GM12873 (cell line): ENCODE measurements around the gene PCK2.

Experiments
- CTCF ChIP-seq: IDR thresholded peaks from 2 replicates; pipeline ENCODE4 v1.5.1; 2012; ENCODE audit warnings: low read depth, mild to moderate bottlenecking, moderate library complexity, low read length, control low read depth; ENCODE audit not compliant: insufficient read depth; ENCODE audit errors: missing control alignments

PCK2 gene

GRCh38 chr14:24122416-24122815 lies 28.3 kb downstream of the PCK2 start:
- no peak for TF ChIP-seq CTCF

GRCh38 chr14:24122898-24123297 lies 28.8 kb downstream of the PCK2 start:
- no peak for TF ChIP-seq CTCF

- no peak for TF ChIP-seq CTCF
Measured at GRCh38 chr14:24123424-24124417, 29.6 kb downstream of the PCK2 start.

GRCh38 chr14:24126939-24127338 lies 32.8 kb downstream of the PCK2 start:
- TF ChIP-seq CTCF = no peak

- no peak for TF ChIP-seq CTCF
Measured at GRCh38 chr14:24127673-24128072, 33.6 kb downstream of the PCK2 start.

- TF ChIP-seq CTCF = no peak
Measured at GRCh38 chr14:24129410-24129998, 35.4 kb downstream of the PCK2 start.

- no peak for TF ChIP-seq CTCF
Measured at GRCh38 chr14:24130380-24130716, 36.2 kb downstream of the PCK2 start, which contains the start of gene FITM1. FITM1 (plus strand) TSS chr14:24130659; CDS start chr14:24131564, 905 bp downstream.
